Tibial nerve (tissue), 4 donors: ENCODE results near the gene JAKMIP1.

Experiments
- CTCF ChIP-seq, 5 experiments: fragments of 200-600 bp in 3 of 5; fragments of 450-650 bp in 2 of 5; sonication (generic) in 3 of 5; IDR thresholded peaks; one replicate each; pipeline ENCODE4 v1.5.1; 2016 to 2019; ENCODE audit warnings: antibody characterized with exemption in 5 of 5, mild to moderate bottlenecking in 3 of 5, moderate library complexity in 2 of 5
- EP300 ChIP-seq, 2 donors: sonication (generic); formaldehyde crosslinking; IDR thresholded peaks; one replicate each; pipeline ENCODE4 v1.6.1; 2017; ENCODE audit warnings: antibody characterized with exemption in 2 of 2, mild to moderate bottlenecking in 1 of 2
- POLR2A ChIP-seq, 2 donors: fragments of 450-650 bp; IDR thresholded peaks; one replicate each; pipeline ENCODE4 v1.6.1; 2017; ENCODE audit warnings: antibody characterized with exemption in 2 of 2, mild to moderate bottlenecking in 2 of 2, moderate library complexity in 2 of 2

- no peak for TF ChIP-seq CTCF (IDR thresholded peaks at IDR 0.05)
- no peak for TF ChIP-seq POLR2A (IDR thresholded peaks at IDR 0.05)
- TF ChIP-seq EP300 (IDR thresholded peaks at IDR 0.05), result no peak
Observed at GRCh38 chr4:6022607-6023288, 177.6 kb downstream of the JAKMIP1 start.
